HCT116 (cell line): Measurements from ENCODE around the gene ZFR. TPM values are rescaled to one million over a fixed set of nuclear protein-coding genes. Genes with fewer than 3 reads are reported as not detected.
A peak's percentile ranks its signal among the peaks of the same experiment; 100 is the strongest.

ENCODE experiments used
- ATAC-seq: fragments of 200-7000 bp; cut with Tn5 transposase; 2 replicates; pipeline ENCODE4 v1.9.1; 2020; ENCODE audit warnings: mild to moderate bottlenecking, moderate library complexity
- BruUV-seq: library from RNA; stranded (reverse); fragments of 400-500 nt; replicated peaks from 2 replicates; lab custom pipeline; 2021; lab: Mats Ljungman, UMichigan
- CTCF ChIA-PET: fragments of 300-600 bp; sonication (Branson Sonifier 250); formaldehyde crosslinking; loops from one replicate; lab custom pipeline; 2021; ENCODE audit warnings: antibody characterized with exemption; lab: Charles Lee
- POLR2A ChIA-PET: fragments of 300-600, 350-600 bp; sonication (Branson Sonifier 250); formaldehyde crosslinking; loops from one replicate; lab custom pipeline; 2021; ENCODE audit warnings: antibody characterized with exemption; lab: Charles Lee
- RAD21 ChIA-PET, 2 experiments: fragments of 300-600 bp; sonication (Branson Sonifier 250); formaldehyde crosslinking; loops; one replicate each; lab custom pipeline; 2023; ENCODE audit warnings: low total read pairs in 2 of 2; ENCODE audit not compliant: uncharacterized antibody in 2 of 2, unreplicated experiment in 2 of 2, low non-redundant PET in 1 of 2; lab: Charles Lee
- DNase-seq: peaks from one replicate; pipeline ENCODE4 v3.0.0-alpha.2; 2010; ENCODE audit warnings: low read depth, low spot score
- H2AFZ ChIP-seq: fragments of 200-600 bp; shearing (Covaris generic), sonication (generic); 2 replicates; pipeline ENCODE4 v1.6.1; 2017; ENCODE audit warnings: low read depth, mixed run types, mixed read lengths, antibody characterized with exemption, low read length; ENCODE audit not compliant: poor library complexity, severe bottlenecking
- H3K27ac ChIP-seq: 2 replicates; pipeline ENCODE4 v1.5.1; 2012; ENCODE audit warnings: low read depth, low read length
- H3K27me3 ChIP-seq: fragments of 200-600 bp; sonication (generic); 2 replicates; pipeline ENCODE4 v1.6.1; 2016; ENCODE audit warnings: mixed run types, low read length, mixed read lengths; ENCODE audit not compliant: insufficient read depth
- H3K36me3 ChIP-seq, 2 experiments: fragments of 200-500 bp in 1 of 2; fragments of 200-600 bp in 1 of 2; sonication (Bioruptor generic) in 1 of 2; sonication (generic) in 1 of 2; 2 replicates each; pipeline versions ENCODE4 v1.5.1 to v1.6.1; 2014 to 2016; ENCODE audit warnings: low read length in 2 of 2, inconsistent platforms in 1 of 2, mixed read lengths in 1 of 2, mixed run types in 1 of 2; ENCODE audit not compliant: insufficient read depth in 2 of 2, control insufficient read depth in 1 of 2
- H3K4me1 ChIP-seq, 2 experiments: fragments of 200-600 bp in 1 of 2; sonication (generic) in 1 of 2; 2 replicates each; pipeline versions ENCODE4 v1.5.1 to v1.6.1; 2012 to 2017; ENCODE audit warnings: low read length in 2 of 2, inconsistent platforms in 1 of 2, mild to moderate bottlenecking in 1 of 2, mixed read lengths in 1 of 2, mixed run types in 1 of 2, moderate library complexity in 1 of 2; ENCODE audit not compliant: insufficient read depth in 2 of 2, control insufficient read depth in 1 of 2
- H3K4me2 ChIP-seq: fragments of 200-600 bp; sonication (generic); 2 replicates; pipeline ENCODE4 v1.6.1; 2017; ENCODE audit warnings: mixed run types, low read length, mixed read lengths
- H3K4me3 ChIP-seq, 2 experiments: fragments of 200-600 bp in 1 of 2; sonication (generic) in 1 of 2; replicated peaks in 1 of 2; 2 replicates each; pipeline ENCODE4 v1.5.1; 2011 to 2016; ENCODE audit warnings: low read length in 2 of 2, control low read depth in 1 of 2, low read depth in 1 of 2, mild to moderate bottlenecking in 1 of 2, mixed read lengths in 1 of 2, mixed run types in 1 of 2
- H3K79me2 ChIP-seq: fragments of 200-600 bp; sonication (generic); 2 replicates; pipeline ENCODE4 v1.6.1; 2017; ENCODE audit warnings: mild to moderate bottlenecking, mixed run types, low read length, moderate library complexity, mixed read lengths; ENCODE audit not compliant: insufficient read depth
- H3K9ac ChIP-seq: fragments of 200-600 bp; sonication (generic); 2 replicates; pipeline ENCODE4 v1.6.1; 2016; ENCODE audit warnings: low read length, mixed read lengths
- H3K9me2 ChIP-seq: fragments of 200-600 bp; sonication (generic), shearing (Covaris generic); 2 replicates; pipeline ENCODE4 v1.6.1; 2017; ENCODE audit warnings: mixed run types, mild to moderate bottlenecking, moderate library complexity; ENCODE audit not compliant: insufficient read depth
- H3K9me3 ChIP-seq, 2 experiments: fragments of 200-500 bp in 1 of 2; fragments of 200-600 bp in 1 of 2; sonication (Bioruptor generic) in 1 of 2; sonication (generic) in 1 of 2; 2 replicates each; pipeline ENCODE4 v1.6.1; 2014 to 2017; ENCODE audit warnings: low read length in 2 of 2, mixed read lengths in 2 of 2, inconsistent platforms in 1 of 2, low read depth in 1 of 2, mild to moderate bottlenecking in 1 of 2, mixed run types in 1 of 2, moderate library complexity in 1 of 2; ENCODE audit not compliant: control insufficient read depth in 1 of 2, insufficient read depth in 1 of 2
- H4K20me1 ChIP-seq: fragments of 200-600 bp; sonication (generic), shearing (Covaris generic); 2 replicates; pipeline ENCODE4 v1.6.1; 2017; ENCODE audit warnings: mixed run types, mild to moderate bottlenecking, moderate library complexity; ENCODE audit not compliant: insufficient read depth
- ATF3 ChIP-seq: IDR thresholded peaks from 2 replicates; pipeline ENCODE4 v1.6.1; 2012
- CBX3 ChIP-seq: IDR thresholded peaks from 2 replicates; pipeline ENCODE4 v1.6.1; 2012; ENCODE audit warnings: low read depth
- CEBPB ChIP-seq: IDR thresholded peaks from 2 replicates; pipeline ENCODE4 v1.6.1; 2012; ENCODE audit warnings: low read depth
- CTCF ChIP-seq, 3 experiments: fragments of 200-600 bp in 1 of 3; sonication (generic) in 1 of 3; IDR thresholded peaks in 2 of 3; conservative IDR thresholded peaks in 1 of 3; 2 replicates each; pipeline ENCODE4 v1.5.1; 2012 to 2017; ENCODE audit warnings: low read depth in 2 of 3, low read length in 2 of 3, antibody characterized with exemption in 1 of 3, borderline replicate concordance in 1 of 3, control low read depth in 1 of 3, mild to moderate bottlenecking in 1 of 3, mixed read lengths in 1 of 3, mixed run types in 1 of 3, moderate library complexity in 1 of 3; ENCODE audit not compliant: insufficient read depth in 1 of 3
- EGR1 ChIP-seq: IDR thresholded peaks from 2 replicates; pipeline ENCODE4 v1.6.1; 2012; ENCODE audit warnings: low read depth
- ELF1 ChIP-seq: IDR thresholded peaks from 2 replicates; pipeline ENCODE4 v1.6.1; 2012; ENCODE audit warnings: low read depth, borderline replicate concordance
- EZH2 ChIP-seq: fragments of 200-600 bp; sonication (generic); IDR thresholded peaks from 2 replicates; pipeline ENCODE4 v1.6.1; 2017; ENCODE audit warnings: antibody characterized with exemption, mixed run types
- EZH2phosphoT487 ChIP-seq: fragments of 200-600 bp; IDR thresholded peaks from 2 replicates; pipeline ENCODE4 v1.6.1; 2018; ENCODE audit warnings: antibody characterized with exemption, borderline replicate concordance
- JUND ChIP-seq: IDR thresholded peaks from 2 replicates; pipeline ENCODE4 v1.6.1; 2012
- POLR2A ChIP-seq: IDR thresholded peaks from 2 replicates; pipeline ENCODE4 v1.7.0; 2011; ENCODE audit warnings: borderline replicate concordance; ENCODE audit not compliant: insufficient read depth, insufficient read length; ENCODE audit errors: extremely low read depth
- RAD21 ChIP-seq: IDR thresholded peaks from 2 replicates; pipeline ENCODE4 v1.6.1; 2012; ENCODE audit warnings: low read depth, mild to moderate bottlenecking
- REST ChIP-seq: IDR thresholded peaks from 2 replicates; pipeline ENCODE4 v1.6.1; 2012; ENCODE audit warnings: low read depth
- SIN3A ChIP-seq: IDR thresholded peaks from 2 replicates; pipeline ENCODE4 v1.6.1; 2012; ENCODE audit warnings: low read depth
- SP1 ChIP-seq: IDR thresholded peaks from 2 replicates; pipeline ENCODE4 v1.6.1; 2012; ENCODE audit warnings: low read depth
- SRF ChIP-seq: IDR thresholded peaks from 2 replicates; pipeline ENCODE4 v1.6.1; 2012; ENCODE audit warnings: low read depth
- TCF7L2 ChIP-seq: IDR thresholded peaks from 2 replicates; pipeline ENCODE4 v1.7.0; 2011; ENCODE audit warnings: borderline replicate concordance, inconsistent platforms; ENCODE audit not compliant: insufficient read depth, insufficient read length; ENCODE audit errors: extremely low read depth
- YY1 ChIP-seq: IDR thresholded peaks from 2 replicates; pipeline ENCODE4 v1.6.1; 2011; ENCODE audit warnings: low read length, low read depth, moderate library complexity, mild to moderate bottlenecking; ENCODE audit not compliant: insufficient replicate concordance; ENCODE audit errors: extremely low read depth
- ZBTB33 ChIP-seq: IDR thresholded peaks from 2 replicates; pipeline ENCODE4 v1.6.1; 2011; ENCODE audit warnings: mild to moderate bottlenecking, low read length, moderate library complexity; ENCODE audit not compliant: insufficient replicate concordance; ENCODE audit errors: extremely low read depth
- ZFX ChIP-seq: fragments of 450-650 bp; IDR thresholded peaks from 2 replicates; pipeline ENCODE4 v1.6.1; 2017
- ZNF274 ChIP-seq: fragments of 200-500 bp; sonication (Bioruptor generic); IDR thresholded peaks from 2 replicates; pipeline ENCODE4 v1.6.1; 2014; ENCODE audit warnings: mild to moderate bottlenecking, low read depth, low read length, inconsistent platforms
- intact Hi-C: fragments of 100-400 bp; cut with micrococcal nuclease; formaldehyde crosslinking; loops from 2 replicates; pipeline ENCODE4 v1.10.0; 2022
- total RNA-seq: library from RNA; stranded (reverse); gene quantifications from one replicate; pipeline ENCODE4 v1.2.1, GENCODE V29; 2021; ENCODE audit not compliant: unreplicated experiment

The ZFR gene
- total RNA-seq, 1 experiment from 2014 or later, result 65.7 TPM

GRCh38 chr5:32312595-32313332, 131.8 kb downstream of the ZFR start, which contains the start of gene MTMR12:
MTMR12 (minus strand) TSS chr5:32312939; CDS start chr5:32312838, 101 bp downstream.
- Histone ChIP-seq H3K27me3 (no peaks in the 10 kb centered on the region), H3K4me1 (peaks cover 6 to 13% of the 10 kb centered on the region in 2 experiments; a peak in 2 of 4 replicates), H3K27ac (peak within 1 kb of the TSS; percentile 87), H3K4me3 (peak within 1 kb of the TSS; percentile 81 to 84), H4K20me1 (no peaks in the 10 kb centered on the region), H3K4me2 (peak within 1 kb of the TSS; percentile 93), H3K9me3 (no peaks in the 10 kb centered on the region), H3K9ac (peak within 1 kb of the TSS; percentile 83), H2AFZ (no peak within 1 kb of the TSS), H3K79me2 (peaks cover 31% of the 10 kb centered on the region), H3K9me2 (no peaks in the 10 kb centered on the region), H3K36me3 (no peaks in the 10 kb centered on the region)
- intact Hi-C loops, result loop anchor here (1.0 kb wide), 1 partner anchor 138 kb away; the partner anchor contains the start of gene GOLPH3
- BruUV-seq, result no TSS peak
- ChIA-PET RAD21 (no interaction called here), CTCF (no interaction called here), POLR2A (no interaction called here)
- DNase-seq (peak; percentile 98), ATAC-seq (peak; percentile 94)
- TF ChIP-seq EGR1 (no peak), ZFX (peak; percentile 92), SRF (no peak), SP1 (peak; percentile 99), CTCF (IDR thresholded peaks at IDR 0.05 in 2 of 3, conservative IDR thresholded peaks at IDR 0.05 in 1 of 3; ENCODE audit: borderline replicate concordance in 1 of 3, insufficient read depth in 1 of 3, low read depth in 2 of 3, low read length in 2 of 3) (no peak), CEBPB (no peak), EZH2 (no peak), ZBTB33 (no peak), CBX3 (no peak), JUND (no peak), EZH2phosphoT487 (no peak), TCF7L2 (no peak), POLR2A (peak; percentile 71), RAD21 (no peak), YY1 (peak; percentile 12), ZNF274 (no peak), ELF1 (no peak), ATF3 (no peak), REST (no peak), SIN3A (no peak)
